Measurements from ENCODE around the gene FNDC3B. TPM values are rescaled to one million over a fixed set of nuclear protein-coding genes. Genes with fewer than 3 reads are reported as not detected.

The FNDC3B gene
- total and polyA plus RNA-seq, 7 donors: 16.2 to 93.9 (median 50.3) TPM

DNA sequence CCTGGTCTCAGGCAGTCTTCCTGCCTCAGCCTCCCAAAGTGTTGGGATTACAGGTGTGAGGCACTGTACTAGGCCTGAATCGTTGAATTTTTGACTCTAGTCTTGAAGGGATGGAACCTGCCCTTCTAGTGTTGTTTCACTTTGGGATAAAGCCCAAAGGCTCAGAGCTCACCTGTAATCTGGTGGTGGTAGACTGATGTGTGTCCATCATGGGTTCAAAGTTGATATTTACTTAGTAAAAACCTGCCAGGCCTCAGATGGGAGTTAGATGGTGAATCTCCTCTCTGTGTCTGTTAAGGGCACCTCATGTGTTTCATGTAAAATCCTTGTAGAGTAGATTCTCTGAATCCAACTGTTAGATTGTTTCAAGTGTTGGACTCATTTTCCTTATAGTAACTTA lies 41.1 kb downstream of the FNDC3B start:
- intact Hi-C loops (cut with DNase I): no loop called here
- Histone ChIP-seq H3K27ac (peak overlapping the region in 3 of 4 donors; percentile 4 to 78 (median 75)), H3K27me3 (no peaks in the 10 kb centered on the region), H3K36me3 (no peaks in the 10 kb centered on the region), H3K9me3 (no peaks in the 10 kb centered on the region), H3K4me3 (no peak overlapping the region), H3K4me1 (peaks cover 0 to 29% (median 22%) of the 10 kb centered on the region in 4 donors)
- DNase-seq: no peak
- TF ChIP-seq POLR2A (IDR thresholded peaks at IDR 0.05): no peak
- TF ChIP-seq POLR2AphosphoS5 (IDR thresholded peaks at IDR 0.05): no peak
- TF ChIP-seq EP300 (IDR thresholded peaks at IDR 0.05): no peak
- TF ChIP-seq, protein P1, sequence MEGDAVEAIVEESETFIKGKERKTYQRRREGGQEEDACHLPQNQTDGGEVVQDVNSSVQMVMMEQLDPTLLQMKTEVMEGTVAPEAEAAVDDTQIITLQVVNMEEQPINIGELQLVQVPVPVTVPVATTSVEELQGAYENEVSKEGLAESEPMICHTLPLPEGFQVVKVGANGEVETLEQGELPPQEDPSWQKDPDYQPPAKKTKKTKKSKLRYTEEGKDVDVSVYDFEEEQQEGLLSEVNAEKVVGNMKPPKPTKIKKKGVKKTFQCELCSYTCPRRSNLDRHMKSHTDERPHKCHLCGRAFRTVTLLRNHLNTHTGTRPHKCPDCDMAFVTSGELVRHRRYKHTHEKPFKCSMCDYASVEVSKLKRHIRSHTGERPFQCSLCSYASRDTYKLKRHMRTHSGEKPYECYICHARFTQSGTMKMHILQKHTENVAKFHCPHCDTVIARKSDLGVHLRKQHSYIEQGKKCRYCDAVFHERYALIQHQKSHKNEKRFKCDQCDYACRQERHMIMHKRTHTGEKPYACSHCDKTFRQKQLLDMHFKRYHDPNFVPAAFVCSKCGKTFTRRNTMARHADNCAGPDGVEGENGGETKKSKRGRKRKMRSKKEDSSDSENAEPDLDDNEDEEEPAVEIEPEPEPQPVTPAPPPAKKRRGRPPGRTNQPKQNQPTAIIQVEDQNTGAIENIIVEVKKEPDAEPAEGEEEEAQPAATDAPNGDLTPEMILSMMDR (IDR thresholded peaks at IDR 0.05): no peak
- 80 to 91% methylated on average over 1 of the region's 1 CpG for WGBS, 2 donors

DNA sequence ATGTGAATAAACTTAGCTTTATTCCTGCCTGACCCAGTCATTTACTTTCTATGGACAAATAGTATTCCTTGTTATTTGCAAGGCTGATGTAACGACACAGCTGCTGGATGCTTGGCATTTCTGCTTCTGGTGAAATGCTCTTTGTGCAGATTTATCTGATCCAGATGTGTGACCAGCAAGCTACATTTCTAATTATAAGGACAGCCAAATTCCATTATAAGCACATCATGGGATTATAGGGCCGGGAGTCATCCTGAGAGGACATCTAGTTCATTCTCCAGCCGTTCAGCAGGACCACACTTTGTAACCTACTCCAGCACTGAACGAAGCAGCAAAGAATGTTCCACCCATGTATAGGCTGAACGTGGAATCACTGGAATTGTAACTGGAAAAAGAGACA lies 42.9 kb downstream of the FNDC3B start:
- Histone ChIP-seq H3K27ac (peak overlapping the region; percentile 49 to 78 (median 70)), H3K4me1 (peaks cover 0 to 36% (median 22%) of the 10 kb centered on the region in 4 donors)

DNA sequence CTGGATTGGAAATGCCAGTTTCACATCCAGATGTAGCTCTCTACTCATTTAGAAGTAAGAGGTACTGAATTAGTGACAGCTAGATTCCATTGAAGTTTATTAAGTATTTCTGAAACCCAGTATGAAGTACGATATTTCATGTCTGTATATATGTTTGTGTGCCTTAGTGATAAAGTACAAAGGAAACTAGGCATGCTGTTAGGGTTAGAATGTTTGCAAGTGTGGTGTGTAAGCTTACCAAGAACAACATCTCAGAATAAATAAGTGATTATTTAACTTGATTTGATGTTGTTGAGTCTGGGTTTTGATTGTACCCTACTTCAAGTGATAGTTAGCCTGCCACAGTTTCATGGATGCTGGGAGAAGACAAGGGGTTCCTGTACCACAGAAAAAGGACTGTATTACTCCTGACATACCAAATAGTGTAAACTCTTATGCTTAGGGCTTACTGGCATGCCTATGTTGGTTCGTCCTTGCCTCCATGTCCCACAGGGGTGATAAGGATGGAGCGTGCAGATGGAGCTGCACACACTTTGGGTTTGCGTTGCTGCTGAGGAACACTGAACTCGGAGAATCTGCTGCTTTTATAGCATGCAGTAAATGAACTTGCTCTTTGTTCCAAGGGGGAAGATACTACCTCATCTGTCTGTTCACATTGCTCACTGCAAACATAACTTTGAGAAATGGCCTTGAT lies 43.6 kb downstream of the FNDC3B start:
- no peaks in the 10 kb centered on the region for H3K27me3 ChIP-seq
- H3K27ac ChIP-seq: peak overlapping the region; percentile 49 to 78 (median 70)
- 81 to 90% methylated on average over 5 of the region's 5 CpGs for WGBS, 2 donors
- no peaks in the 10 kb centered on the region for H3K9me3 ChIP-seq
- DNase-seq: no peak
- TF ChIP-seq EP300 (IDR thresholded peaks at IDR 0.05) (no peak), POLR2A (IDR thresholded peaks at IDR 0.05) (no peak), POLR2AphosphoS5 (IDR thresholded peaks at IDR 0.05) (no peak)
- TF ChIP-seq, protein P1 (IDR thresholded peaks at IDR 0.05): no peak
- no peak overlapping the region for H3K4me3 ChIP-seq
- H3K36me3 ChIP-seq: no peaks in the 10 kb centered on the region
- H3K4me1 ChIP-seq: peaks cover 0 to 42% (median 24%) of the 10 kb centered on the region in 4 donors
- intact Hi-C loops (cut with DNase I): no loop called here

More for the DNA sequence above, 42.9 kb downstream of the FNDC3B start:
- Histone ChIP-seq H3K9me3 (no peaks in the 10 kb centered on the region), H3K4me3 (no peak overlapping the region), H3K36me3 (no peaks in the 10 kb centered on the region), H3K27me3 (no peaks in the 10 kb centered on the region)
- TF ChIP-seq EP300 (IDR thresholded peaks at IDR 0.05): peak in 1 of 4 donors; percentile 36
- TF ChIP-seq, protein P1 (IDR thresholded peaks at IDR 0.05): no peak
- peak; percentile 54 to 73 (median 62) for TF ChIP-seq POLR2AphosphoS5 (IDR thresholded peaks at IDR 0.05)
- DNase-seq: peak; percentile 87
- 81 to 88% methylated on average over 5 of the region's 5 CpGs for WGBS, 2 donors
- intact Hi-C loops (cut with DNase I): no loop called here

DNA sequence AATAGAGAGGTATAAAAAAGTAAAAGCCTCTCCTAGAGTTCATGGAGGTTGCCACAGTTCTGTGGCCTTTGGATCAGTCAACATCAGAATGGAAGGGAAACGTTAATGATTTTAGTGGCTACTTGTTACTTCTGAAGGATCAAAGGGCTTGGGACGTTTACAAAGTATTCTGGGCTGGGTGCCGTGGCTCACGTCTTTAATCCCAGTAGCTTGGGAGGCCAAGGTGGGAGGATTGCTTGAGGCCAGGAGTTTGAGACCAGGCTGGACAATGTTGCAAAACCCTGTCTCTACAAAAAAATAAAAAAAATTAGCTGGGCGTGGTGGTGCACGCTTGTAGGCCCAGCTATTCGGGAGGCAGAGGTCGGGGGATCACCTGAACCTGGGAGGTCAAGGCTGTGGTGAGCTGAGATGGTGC lies 44.6 kb downstream of the FNDC3B start:
- 50 to 84% methylated on average over 8 of the region's 8 CpGs for WGBS, 2 donors
- Histone ChIP-seq H3K27ac (peak overlapping the region in 3 of 4 donors; percentile 64 to 78 (median 75)), H3K4me1 (peaks cover 0 to 48% (median 25%) of the 10 kb centered on the region in 4 donors), H3K27me3 (no peaks in the 10 kb centered on the region), H3K4me3 (no peak overlapping the region), H3K36me3 (no peaks in the 10 kb centered on the region), H3K9me3 (no peaks in the 10 kb centered on the region)
- DNase-seq: no peak
- intact Hi-C loops (cut with DNase I): no loop called here
- no peak for TF ChIP-seq POLR2A (IDR thresholded peaks at IDR 0.05)
- TF ChIP-seq EP300 (IDR thresholded peaks at IDR 0.05): no peak
- TF ChIP-seq, protein P1 (IDR thresholded peaks at IDR 0.05): no peak
- no peak for TF ChIP-seq POLR2AphosphoS5 (IDR thresholded peaks at IDR 0.05)
